ENCODE data around the gene ADCY3.

The ADCY3 gene

GRCh38 chr2:24926220-24926601 lies 6.2 kb upstream of the ADCY3 start:
- DNase-seq (ENCODE audit: low read depth in 2 of 2, low spot score in 1 of 2), result no peak

- no peak for DNase-seq (ENCODE audit: low read depth in 2 of 2, low spot score in 1 of 2)
These were observed 5.8 kb upstream of the ADCY3 start for GRCh38 chr2:24925815-24926214.

- DNase-seq (ENCODE audit: low read depth in 2 of 2, low spot score in 1 of 2), result no peak
These were observed 4.7 kb upstream of the ADCY3 start for GRCh38 chr2:24924732-24925131.

GRCh38 chr2:24924266-24924665 lies 4.2 kb upstream of the ADCY3 start:
- no peak for DNase-seq (ENCODE audit: low read depth in 2 of 2, low spot score in 1 of 2)

GRCh38 chr2:24923106-24923505 lies 3.1 kb upstream of the ADCY3 start:
- DNase-seq (ENCODE audit: low read depth in 2 of 2, low spot score in 1 of 2), result no peak

- no peak for DNase-seq (ENCODE audit: low read depth in 2 of 2, low spot score in 1 of 2)
These were observed 2.5 kb upstream of the ADCY3 start for GRCh38 chr2:24922556-24922955.

- DNase-seq (ENCODE audit: low read depth in 2 of 2, low spot score in 1 of 2), result no peak
These were observed 888 bp upstream of the ADCY3 start for GRCh38 chr2:24920809-24921441.

GRCh38 chr2:24919506-24920097 lies 435 bp downstream of the ADCY3 start:
- DNase-seq (ENCODE audit: low read depth in 2 of 2, low spot score in 1 of 2), result no peak

- peak in 1 of 2 donors; percentile 46 for DNase-seq (ENCODE audit: low read depth in 2 of 2, low spot score in 1 of 2)
These were observed 966 bp downstream of the ADCY3 start for GRCh38 chr2:24919037-24919505.

GRCh38 chr2:24918326-24919036 lies 1.6 kb downstream of the ADCY3 start:
- no peak for DNase-seq (ENCODE audit: low read depth in 2 of 2, low spot score in 1 of 2)

- DNase-seq (ENCODE audit: low read depth in 2 of 2, low spot score in 1 of 2), result no peak
These were observed 2.2 kb downstream of the ADCY3 start for GRCh38 chr2:24917731-24918325.

GRCh38 chr2:24917086-24917485 lies 3.0 kb downstream of the ADCY3 start:
- no peak for DNase-seq (ENCODE audit: low read depth in 2 of 2, low spot score in 1 of 2)

GRCh38 chr2:24915796-24916195 lies 4.2 kb downstream of the ADCY3 start:
- DNase-seq (ENCODE audit: low read depth in 2 of 2, low spot score in 1 of 2), result no peak

- no peak for DNase-seq (ENCODE audit: low read depth in 2 of 2, low spot score in 1 of 2)
These were observed 4.9 kb downstream of the ADCY3 start for GRCh38 chr2:24915175-24915574.

- DNase-seq (ENCODE audit: low read depth in 2 of 2, low spot score in 1 of 2), result no peak
These were observed 5.3 kb downstream of the ADCY3 start for GRCh38 chr2:24914713-24915112.

- DNase-seq (ENCODE audit: low read depth in 2 of 2, low spot score in 1 of 2), result no peak
These were observed 6.1 kb downstream of the ADCY3 start for GRCh38 chr2:24913911-24914310.

GRCh38 chr2:24912986-24913385 lies 7.1 kb downstream of the ADCY3 start:
- no peak for DNase-seq (ENCODE audit: low read depth in 2 of 2, low spot score in 1 of 2)

- no peak for DNase-seq (ENCODE audit: low read depth in 2 of 2, low spot score in 1 of 2)
These were observed 7.5 kb downstream of the ADCY3 start for GRCh38 chr2:24912523-24912922.

- DNase-seq (ENCODE audit: low read depth in 2 of 2, low spot score in 1 of 2), result no peak
These were observed 9.8 kb downstream of the ADCY3 start for GRCh38 chr2:24910245-24910644.

- no peak for DNase-seq (ENCODE audit: low read depth in 2 of 2, low spot score in 1 of 2)
These were observed 10.4 kb downstream of the ADCY3 start for GRCh38 chr2:24909555-24910177.

- DNase-seq (ENCODE audit: low read depth in 2 of 2, low spot score in 1 of 2), result no peak
These were observed 11.6 kb downstream of the ADCY3 start for GRCh38 chr2:24908461-24908901.

GRCh38 chr2:24907116-24907515 lies 12.9 kb downstream of the ADCY3 start:
- DNase-seq (ENCODE audit: low read depth in 2 of 2, low spot score in 1 of 2), result no peak

Measured in stimulated activated CD8-positive, alpha-beta memory T cell treated with anti-CD3 and anti-CD28 coated beads, Interleukin-4, amount 100 ng/mL, for 4 hours (primary cell).